ENCODE results near the gene ARHGAP25.
A peak's percentile ranks its signal among the peaks of the same experiment; 100 is the strongest.

Gene ARHGAP25

DNA sequence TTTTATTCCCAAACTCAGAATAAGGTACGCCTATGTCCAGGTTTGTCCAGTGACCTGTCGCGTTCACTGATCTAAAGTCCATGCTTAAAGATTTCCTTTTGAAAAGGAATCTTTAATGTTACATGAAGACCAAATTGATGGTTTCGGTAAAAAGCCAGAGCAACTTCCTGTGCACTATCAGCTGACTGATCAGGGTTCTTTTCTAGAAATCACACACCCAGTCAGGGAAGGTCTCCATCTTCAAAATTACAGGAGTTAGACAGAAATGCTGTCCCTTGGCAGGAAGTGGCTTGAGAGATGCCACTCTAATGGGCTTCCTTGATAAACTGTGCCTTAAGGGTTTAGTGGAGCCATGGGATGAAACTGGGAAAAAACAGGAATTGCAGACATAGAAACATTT is 14.7 kb upstream of the ARHGAP25 start:
- DNase-seq, result no peak

DNA sequence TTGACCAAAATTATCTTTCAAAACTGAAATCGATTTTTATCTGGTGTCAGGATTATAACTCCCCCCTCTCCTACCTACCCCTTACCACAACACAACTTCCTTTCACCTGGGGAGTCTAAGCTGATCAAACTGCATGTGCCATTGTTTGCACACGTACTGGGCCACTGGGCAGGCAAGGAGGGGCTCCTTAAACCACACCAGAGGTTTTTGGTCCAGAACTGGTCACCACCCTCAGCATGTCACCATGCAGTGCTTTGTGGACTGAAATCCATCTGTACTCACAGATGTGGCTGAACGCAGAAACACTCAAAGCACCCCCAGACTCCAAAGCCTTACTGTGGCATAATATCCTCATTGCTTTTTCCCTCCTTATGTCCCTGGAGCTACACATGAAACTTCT is 13.9 kb upstream of the ARHGAP25 start:
- DNase-seq, result no peak

DNA sequence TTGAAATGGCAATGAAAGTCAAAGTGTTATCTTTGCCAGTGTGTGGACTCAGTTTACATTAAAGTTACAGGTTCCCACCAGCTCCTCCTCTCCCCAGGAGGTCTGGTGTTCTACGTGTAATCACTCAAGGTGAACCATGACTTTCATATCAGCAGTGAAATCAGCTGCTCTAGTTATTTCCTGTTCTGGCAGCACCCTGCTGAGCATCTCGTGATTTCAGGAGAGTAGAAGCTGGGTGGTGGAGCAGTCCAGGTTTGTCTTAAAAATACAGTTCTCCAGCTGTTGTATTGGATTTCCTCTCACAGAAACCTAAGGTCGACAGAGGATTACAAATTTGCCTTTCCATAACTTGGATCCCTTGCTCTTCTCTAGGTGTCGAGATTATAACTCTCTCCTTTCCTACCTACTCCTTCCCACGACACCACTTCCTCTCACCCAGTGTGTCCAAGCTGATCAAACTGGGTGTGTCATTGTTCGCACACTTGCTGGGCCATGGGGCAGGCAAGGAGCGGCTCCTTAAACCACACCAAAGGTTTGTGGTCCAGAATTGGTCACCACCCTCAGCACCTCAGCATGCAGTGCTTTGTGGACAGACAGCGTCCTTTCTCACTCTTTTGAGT is 13.0 kb upstream of the ARHGAP25 start:
- DNase-seq, result no peak

- no peak for DNase-seq
Observed at GRCh38 chr2:68722712-68723111, 11.9 kb upstream of the ARHGAP25 start.

GRCh38 chr2:68723181-68723580 is 11.4 kb upstream of the ARHGAP25 start:
- no peak for DNase-seq

GRCh38 chr2:68726100-68726499 is 8.5 kb upstream of the ARHGAP25 start:
- no peak for DNase-seq

DNA sequence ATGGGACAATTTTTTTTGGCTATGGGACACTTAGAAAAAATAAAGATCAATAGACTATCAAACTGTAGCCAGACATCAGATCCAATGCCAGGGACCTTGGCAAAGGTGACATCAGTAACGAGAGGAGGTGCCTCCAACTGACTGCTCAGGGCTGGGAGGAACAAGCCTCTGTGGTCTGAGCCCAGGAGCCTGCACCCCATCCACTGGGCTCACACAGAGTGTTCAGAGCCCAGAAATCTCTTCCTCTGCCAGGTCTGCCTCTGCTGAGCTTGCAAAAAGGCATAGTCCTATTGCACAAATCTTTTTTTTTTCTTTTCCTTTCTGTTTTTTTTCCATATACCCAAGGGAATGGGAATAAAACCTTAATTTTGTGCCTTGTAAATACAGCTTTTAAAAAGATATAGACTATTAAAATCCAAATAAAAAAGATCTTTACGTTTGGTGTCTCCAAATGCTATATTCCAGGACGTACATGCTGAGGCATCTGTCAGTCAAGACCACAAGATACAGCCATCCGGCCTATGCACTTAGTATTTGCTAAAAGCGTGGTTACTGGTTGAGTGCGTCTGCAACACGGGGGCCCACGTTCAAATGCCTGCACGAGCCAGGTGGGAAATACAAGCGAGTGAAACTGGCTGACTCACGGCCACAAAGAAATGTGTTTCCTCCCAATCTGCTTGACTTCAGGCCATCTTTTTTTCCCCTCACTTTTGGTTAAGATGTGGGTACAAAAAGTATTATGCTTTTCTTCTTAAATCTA is 7.8 kb upstream of the ARHGAP25 start:
- DNase-seq, result peak; percentile 68

GRCh38 chr2:68727683-68728375 is 6.8 kb upstream of the ARHGAP25 start:
- DNase-seq, result no peak

DNA sequence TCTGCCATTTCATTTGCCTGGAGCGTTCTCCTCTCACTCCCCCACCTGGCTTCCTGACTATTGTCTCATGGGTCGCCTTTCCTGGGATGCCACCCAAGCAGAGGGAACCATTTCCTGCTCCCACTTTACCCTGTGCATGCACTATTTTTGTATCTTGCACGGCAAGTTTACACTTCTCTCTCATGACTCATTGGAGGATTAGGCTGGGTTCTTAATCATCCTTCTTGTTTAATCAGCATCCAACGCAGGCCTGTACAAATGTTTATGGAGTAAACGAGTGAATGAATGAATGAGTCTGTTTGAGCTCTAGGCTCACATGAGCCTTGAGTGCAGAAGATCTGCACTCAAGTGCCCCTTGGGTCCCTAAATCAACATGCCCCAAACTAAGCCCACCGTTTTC is 3.8 kb upstream of the ARHGAP25 start:
- DNase-seq, result no peak

DNA sequence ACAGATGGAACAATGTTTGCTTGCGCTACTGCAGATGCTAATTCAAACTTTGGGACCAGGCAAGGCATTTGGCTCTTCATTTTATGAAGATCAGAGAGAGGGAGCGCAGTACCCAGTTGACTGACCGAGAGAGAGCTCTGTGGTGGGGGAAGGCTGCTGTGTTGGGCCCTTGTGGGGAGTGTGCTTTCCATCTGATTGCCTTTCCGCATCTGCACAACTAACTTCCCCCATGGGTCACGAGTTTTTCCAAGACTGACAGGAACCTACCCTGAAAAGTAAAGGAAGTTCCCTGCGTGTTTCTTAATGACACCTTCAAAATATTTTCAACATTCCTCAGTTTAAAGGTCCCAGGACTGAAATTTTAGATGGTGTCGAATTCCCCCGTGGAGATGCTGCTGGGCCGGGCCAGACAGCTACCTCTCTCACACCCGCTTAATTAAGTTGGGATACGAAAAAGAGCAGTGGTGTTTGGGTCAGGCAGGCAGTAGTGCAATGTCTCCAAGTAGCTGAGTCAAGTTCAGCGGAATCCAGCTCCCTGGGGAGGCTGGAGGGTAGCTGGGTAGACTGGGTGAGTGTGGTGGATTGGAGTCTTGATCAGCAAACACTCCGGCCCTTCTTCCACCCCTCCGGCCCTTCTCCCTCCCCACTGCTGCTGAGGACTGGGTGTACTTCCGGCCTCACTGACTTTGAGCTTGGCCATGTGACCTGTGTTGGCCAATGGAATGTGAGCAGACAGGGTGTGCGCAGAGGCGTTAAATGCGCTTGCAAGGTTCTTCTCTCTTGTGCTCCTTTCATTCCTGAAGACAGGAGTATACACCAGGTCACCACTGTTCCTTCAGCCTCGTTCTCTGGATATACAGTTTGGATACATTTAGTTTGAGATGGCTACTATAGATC is 2.3 kb upstream of the ARHGAP25 start:
- DNase-seq, result no peak

- no peak for DNase-seq
Observed at GRCh38 chr2:68733365-68733764, 1.2 kb upstream of the ARHGAP25 start.

- DNase-seq, result no peak
Observed at GRCh38 chr2:68734176-68734575, 435 bp upstream of the ARHGAP25 start.

- no peak for DNase-seq
Observed at GRCh38 chr2:68736086-68736485, 1.5 kb downstream of the ARHGAP25 start.

- no peak for DNase-seq
Observed at GRCh38 chr2:68737711-68738110, 3.1 kb downstream of the ARHGAP25 start.

DNA sequence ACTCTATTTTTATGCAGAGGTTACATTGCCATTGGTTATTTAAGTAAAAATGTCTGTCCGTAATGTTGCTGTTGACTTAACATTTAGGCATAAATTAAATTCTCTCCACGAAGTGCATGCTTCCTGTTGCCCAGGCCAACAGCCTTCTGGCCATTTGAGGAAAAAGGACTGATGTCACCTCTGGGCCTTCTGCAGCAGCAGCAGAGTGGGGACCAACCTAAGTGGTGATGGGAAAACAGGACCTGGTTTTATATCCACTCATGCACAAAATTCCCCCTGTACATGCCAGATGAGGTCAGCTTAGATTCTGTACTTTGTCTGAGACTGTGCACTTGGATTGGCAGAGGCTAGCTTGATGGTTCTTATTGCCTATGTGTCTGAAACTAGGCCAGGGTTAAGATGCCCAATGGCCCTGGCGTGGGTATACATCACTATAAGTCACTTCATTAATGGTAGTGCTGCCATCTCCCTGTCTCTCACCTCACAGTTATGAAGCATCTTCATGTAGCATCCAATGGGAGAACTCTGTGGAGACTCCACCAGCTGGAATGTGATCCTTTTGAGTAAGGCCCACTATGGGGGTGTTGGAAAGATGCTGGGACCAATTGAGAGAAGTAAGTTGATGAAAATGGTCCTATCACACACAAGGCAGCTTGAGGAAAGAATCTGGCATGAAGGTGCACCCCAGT is 4.4 kb downstream of the ARHGAP25 start:
- no peak for DNase-seq

GRCh38 chr2:68739595-68740399 is 5.2 kb downstream of the ARHGAP25 start:
- DNase-seq, result no peak

GRCh38 chr2:68740400-68740914 is 5.8 kb downstream of the ARHGAP25 start:
- no peak for DNase-seq

DNA sequence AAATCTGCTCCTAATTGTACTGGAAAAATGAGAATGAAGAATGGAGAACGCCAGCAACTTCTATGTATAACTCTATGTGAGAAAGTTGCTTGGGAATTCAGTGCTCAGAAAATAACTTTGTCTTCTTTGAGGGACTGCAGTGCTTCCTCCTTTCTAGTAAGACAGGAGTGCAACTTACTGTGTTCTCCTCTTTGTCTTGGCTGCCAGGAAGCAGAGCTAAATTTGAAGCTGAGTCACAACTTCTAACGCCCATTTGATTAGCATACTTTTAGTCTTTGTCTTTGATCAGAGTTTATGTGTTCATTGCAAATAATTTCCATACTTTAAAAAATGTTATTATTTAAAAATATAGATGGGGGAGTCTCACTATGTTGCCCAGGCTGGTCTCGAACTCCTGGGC is 6.6 kb downstream of the ARHGAP25 start:
- no peak for DNase-seq

- DNase-seq, result no peak
Observed at GRCh38 chr2:68741805-68742306, 7.2 kb downstream of the ARHGAP25 start.

- DNase-seq, result no peak
Observed at GRCh38 chr2:68742626-68743415, 8.2 kb downstream of the ARHGAP25 start.

Measured in stimulated activated CD4-positive, alpha-beta T cell treated with anti-CD3 and anti-CD28 coated beads, Interleukin-12 subunit alpha, Interleukin-12 subunit beta, amount 100 ng/mL, for 4 hours (primary cell).